GM18499 (cell line): Measurements from ENCODE around the gene MCMBP.
"Not testable (repeated sequence)": the region's sequence is repeated elsewhere in the genome, so short reads cannot be mapped to it uniquely, and the experiment has no call there.

Experiments used
- ATAC-seq: cut with Tn5 transposase; IDR thresholded peaks from one replicate; pipeline ENCODE4 v1.9.1; 2021; ENCODE audit warnings: moderate number of reproducible peaks; ENCODE audit not compliant: insufficient read depth, unreplicated experiment

MCMBP gene

GRCh38 chr10:119796039-119796438, 76.6 kb downstream of the MCMBP start:
- no peak for ATAC-seq

DNA sequence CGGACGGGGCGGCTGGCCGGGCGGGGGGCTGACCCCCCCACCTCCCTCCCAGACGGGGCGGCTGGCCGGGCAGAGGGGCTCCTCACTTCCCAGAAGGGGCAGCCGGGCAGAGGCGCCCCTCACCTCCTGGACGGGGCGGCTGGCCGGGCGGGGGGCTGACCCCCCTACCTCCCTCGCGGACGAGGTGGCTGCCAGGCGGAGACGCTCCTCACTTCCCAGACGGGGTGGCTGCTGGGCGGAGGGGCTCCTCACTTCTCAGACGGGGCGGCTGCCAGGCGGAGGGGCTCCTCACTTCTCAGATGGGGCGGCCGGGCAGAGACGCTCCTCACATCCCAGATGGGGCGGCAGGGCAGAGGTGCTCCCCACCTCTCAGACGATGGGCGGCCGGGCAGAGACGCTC, 77.5 kb downstream of the MCMBP start:
- not testable (repeated sequence) for ATAC-seq

- no peak for ATAC-seq
Measured at GRCh38 chr10:119786117-119786769, 86.4 kb downstream of the MCMBP start.

DNA sequence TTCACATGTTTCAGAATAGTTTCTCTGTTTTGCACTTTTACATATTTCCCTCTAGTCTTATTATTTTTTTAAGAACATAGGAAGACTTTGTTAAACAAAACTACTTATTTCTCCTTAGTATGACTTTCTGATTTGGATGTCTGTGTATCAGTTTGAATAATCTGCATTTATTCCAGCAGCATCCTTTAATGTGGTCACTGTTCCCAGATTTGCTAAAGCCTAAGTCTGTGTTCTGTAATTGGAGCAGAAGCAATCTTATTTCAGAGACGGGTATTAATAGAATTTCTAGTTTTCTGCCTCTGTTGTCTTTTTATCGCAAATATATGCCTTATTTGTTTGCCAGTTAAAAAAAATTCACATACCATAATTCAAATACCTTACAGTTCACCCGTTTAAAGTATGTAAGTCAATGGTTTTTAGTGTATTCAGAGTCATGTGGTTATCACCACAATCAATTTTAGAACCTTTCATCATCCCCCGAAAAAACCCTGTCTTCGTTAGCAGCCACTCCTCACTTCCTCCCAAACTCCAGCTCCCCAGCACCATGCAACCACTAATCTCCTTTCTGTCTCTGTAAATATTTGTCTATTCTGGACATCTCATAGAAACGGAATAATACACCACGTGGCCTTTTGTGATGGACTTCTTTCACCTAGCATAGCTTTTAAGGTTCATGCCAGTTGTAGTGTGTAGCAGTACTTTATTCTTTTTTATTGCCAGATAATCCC, 88.1 kb downstream of the MCMBP start:
- peak; percentile 57 for ATAC-seq

GRCh38 chr10:119783665-119784027, 89.0 kb downstream of the MCMBP start:
- no peak for ATAC-seq

DNA sequence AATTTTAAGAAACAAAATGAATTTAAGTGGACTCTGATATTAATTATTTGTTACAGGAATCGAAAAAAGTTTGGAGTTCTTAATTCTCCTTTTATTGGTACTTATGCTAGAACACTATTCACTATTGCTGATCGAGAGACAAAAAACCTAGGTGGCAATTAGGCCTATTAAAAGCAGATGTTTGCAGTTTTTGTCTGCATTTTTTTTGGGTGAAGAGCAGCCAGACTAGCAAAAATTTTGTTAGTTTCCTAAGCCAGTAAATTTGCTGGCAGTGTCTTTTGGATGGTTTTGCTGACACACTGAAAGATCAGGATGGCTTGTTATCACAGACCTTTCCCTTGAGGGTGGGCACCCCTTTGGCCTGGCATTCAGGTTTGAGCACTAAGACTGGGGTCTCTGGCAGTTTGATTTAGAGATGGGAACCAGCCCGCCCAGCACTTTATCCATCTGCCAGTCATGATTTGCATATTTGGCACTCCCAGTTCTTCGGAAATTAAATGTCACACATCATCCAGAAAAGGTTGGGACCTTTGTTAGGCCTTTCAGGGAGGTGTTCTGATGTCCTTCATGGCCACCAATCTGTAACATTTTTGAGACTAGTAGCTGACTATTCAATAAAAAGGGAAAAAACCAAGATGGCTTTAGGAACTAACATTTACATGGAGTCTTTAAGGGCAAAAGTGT, 89.5 kb downstream of the MCMBP start:
- no peak for ATAC-seq

- ATAC-seq, result no peak
Measured at GRCh38 chr10:119781498-119781897, 91.1 kb downstream of the MCMBP start.

DNA sequence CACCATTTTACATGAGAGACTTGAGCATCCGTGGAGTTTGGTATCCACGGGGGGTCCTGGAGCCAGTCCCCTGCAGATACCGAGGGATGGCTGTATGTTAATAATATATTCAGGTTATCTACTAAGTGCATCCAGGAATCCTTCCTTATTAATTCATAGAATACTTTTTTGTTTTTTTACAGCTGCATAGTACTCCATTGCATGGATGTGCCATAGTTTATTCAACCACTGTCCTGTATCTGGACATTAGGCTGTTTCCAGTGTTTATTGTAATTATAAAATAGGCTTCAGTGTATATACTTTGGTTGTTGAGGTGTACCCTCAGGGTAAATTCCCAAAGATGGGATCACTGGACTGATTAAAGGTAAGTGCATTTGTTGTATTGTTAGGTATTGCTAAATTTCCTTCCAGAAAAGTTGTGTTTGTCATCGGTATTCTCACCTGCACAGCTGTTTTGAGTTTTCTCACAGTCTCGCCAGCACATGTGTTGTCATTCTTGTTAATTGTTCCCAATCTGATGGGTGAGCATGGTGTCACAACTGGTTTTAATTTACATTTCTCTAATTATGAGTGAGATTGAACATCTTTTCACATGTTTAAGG, 91.7 kb downstream of the MCMBP start:
- no peak for ATAC-seq
